Tibial artery (tissue), 4 donors: ENCODE results near the gene SLCO2A1.

Experiments
- DNase-seq, 2 donors: peaks; one replicate each; pipeline ENCODE4 v3.0.0-alpha.2; 2019
- H3K27ac ChIP-seq, 2 donors: fragments of 200-600 bp; sonication (generic) in 1 of 2; 1 replicate in 1 of 2; 2 replicates in 1 of 2; pipeline ENCODE4 v1.5.1; 2018 to 2019; ENCODE audit warnings: mild to moderate bottlenecking in 1 of 2
- H3K27me3 ChIP-seq, 2 donors: fragments of 200-600 bp; sonication (generic) in 1 of 2; one replicate each; pipeline versions ENCODE4 v1.5.1 to v1.6.0; 2016 to 2019
- H3K36me3 ChIP-seq, 3 donors: fragments of 200-600 bp; sonication (generic) in 2 of 3; one replicate each; pipeline ENCODE4 v1.5.1; 2016 to 2019; ENCODE audit warnings: mild to moderate bottlenecking in 2 of 3
- H3K4me1 ChIP-seq, 4 donors: fragments of 200-600 bp; sonication (generic) in 2 of 4; 1 replicate in 3 of 4; 2 replicates in 1 of 4; pipeline ENCODE4 v1.5.1; 2016 to 2019
- H3K4me3 ChIP-seq, 2 donors: fragments of 200-600 bp; sonication (generic) in 1 of 2; 1 replicate in 1 of 2; 2 replicates in 1 of 2; pipeline ENCODE4 v1.5.1; 2018 to 2019; ENCODE audit warnings: mild to moderate bottlenecking in 2 of 2
- H3K9me3 ChIP-seq, 3 donors: fragments of 200-600 bp; sonication (generic) in 1 of 3; one replicate each; pipeline ENCODE4 v1.5.1; 2016 to 2019
- intact Hi-C: fragments of 100-400 bp; cut with DNase I; formaldehyde crosslinking; loops from one replicate; pipeline ENCODE4 v1.15.0; 2023; ENCODE audit warnings: low total_unique reads
- TF ChIP-seq, protein P1 (sequence below), 2 experiments: fragments of 200-600 bp in 1 of 2; fragments of 450-650 bp in 1 of 2; IDR thresholded peaks; one replicate each; pipeline ENCODE4 v1.5.1; 2017 to 2019; ENCODE audit warnings: antibody characterized with exemption in 2 of 2, mild to moderate bottlenecking in 1 of 2, moderate library complexity in 1 of 2

The SLCO2A1 gene

DNA sequence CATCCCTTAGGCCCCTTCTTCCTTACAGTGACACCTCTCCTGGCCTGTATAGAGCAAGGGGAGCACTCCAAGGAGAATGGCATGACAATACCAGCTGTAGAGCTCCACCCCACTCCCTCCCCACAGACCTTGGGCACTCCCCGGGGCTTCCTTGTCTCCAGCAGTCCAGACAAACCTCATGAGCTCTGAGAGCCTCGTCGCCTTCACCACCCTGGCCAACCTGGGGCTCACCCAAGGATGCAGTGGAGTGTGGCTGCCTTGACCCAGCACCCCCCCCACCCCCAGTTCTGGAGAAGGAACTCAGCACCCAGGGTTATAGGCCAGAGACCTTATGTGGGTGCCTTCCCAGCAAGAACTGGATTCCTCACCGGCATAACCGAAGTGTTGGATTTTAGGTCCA, 7.4 kb upstream of the SLCO2A1 start:
- TF ChIP-seq, protein P1, sequence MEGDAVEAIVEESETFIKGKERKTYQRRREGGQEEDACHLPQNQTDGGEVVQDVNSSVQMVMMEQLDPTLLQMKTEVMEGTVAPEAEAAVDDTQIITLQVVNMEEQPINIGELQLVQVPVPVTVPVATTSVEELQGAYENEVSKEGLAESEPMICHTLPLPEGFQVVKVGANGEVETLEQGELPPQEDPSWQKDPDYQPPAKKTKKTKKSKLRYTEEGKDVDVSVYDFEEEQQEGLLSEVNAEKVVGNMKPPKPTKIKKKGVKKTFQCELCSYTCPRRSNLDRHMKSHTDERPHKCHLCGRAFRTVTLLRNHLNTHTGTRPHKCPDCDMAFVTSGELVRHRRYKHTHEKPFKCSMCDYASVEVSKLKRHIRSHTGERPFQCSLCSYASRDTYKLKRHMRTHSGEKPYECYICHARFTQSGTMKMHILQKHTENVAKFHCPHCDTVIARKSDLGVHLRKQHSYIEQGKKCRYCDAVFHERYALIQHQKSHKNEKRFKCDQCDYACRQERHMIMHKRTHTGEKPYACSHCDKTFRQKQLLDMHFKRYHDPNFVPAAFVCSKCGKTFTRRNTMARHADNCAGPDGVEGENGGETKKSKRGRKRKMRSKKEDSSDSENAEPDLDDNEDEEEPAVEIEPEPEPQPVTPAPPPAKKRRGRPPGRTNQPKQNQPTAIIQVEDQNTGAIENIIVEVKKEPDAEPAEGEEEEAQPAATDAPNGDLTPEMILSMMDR (IDR thresholded peaks at IDR 0.05), result no peak
- intact Hi-C loops, result no loop called here
- no peak for DNase-seq

DNA sequence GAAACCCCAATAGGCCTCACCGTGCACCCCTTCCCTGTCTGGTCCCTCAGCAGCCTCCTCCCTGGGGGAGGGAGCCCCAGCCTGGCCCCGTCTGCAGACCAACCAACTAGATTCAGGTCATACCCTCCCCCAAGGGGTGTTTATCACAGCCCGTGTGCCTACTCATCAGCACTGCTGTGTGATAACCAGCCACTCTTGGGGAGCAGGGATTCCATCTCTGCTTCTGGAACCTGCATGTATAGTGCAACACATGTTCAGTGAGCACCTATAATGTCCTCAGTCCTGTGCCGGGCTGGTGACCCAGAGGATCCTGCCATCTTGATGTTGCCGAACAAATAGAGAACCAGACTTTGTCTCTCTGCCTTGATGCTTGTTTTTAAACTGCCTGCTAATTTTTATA, 6.6 kb upstream of the SLCO2A1 start:
- Histone ChIP-seq H3K4me3 (no peak overlapping the region), H3K36me3 (no peaks in the 10 kb centered on the region), H3K4me1 (no peaks in the 10 kb centered on the region), H3K27me3 (no peaks in the 10 kb centered on the region), H3K27ac (no peak overlapping the region), H3K9me3 (no peaks in the 10 kb centered on the region)
- no peak for DNase-seq
- intact Hi-C loops, result no loop called here
- TF ChIP-seq, protein P1 (IDR thresholded peaks at IDR 0.05), result no peak

More for the DNA sequence above, 7.4 kb upstream of the SLCO2A1 start:
- no peak overlapping the region for H3K4me3 ChIP-seq
- no peaks in the 10 kb centered on the region for H3K9me3 ChIP-seq
- no peaks in the 10 kb centered on the region for H3K27me3 ChIP-seq
- no peaks in the 10 kb centered on the region for H3K4me1 ChIP-seq
- no peaks in the 10 kb centered on the region for H3K36me3 ChIP-seq
- H3K27ac ChIP-seq, result no peak overlapping the region

- TF ChIP-seq, protein P1 (IDR thresholded peaks at IDR 0.05), result no peak
- no peaks in the 10 kb centered on the region for H3K4me1 ChIP-seq
- H3K9me3 ChIP-seq, result no peaks in the 10 kb centered on the region
- H3K27ac ChIP-seq, result no peak overlapping the region
- intact Hi-C loops, result no loop called here
- no peak for DNase-seq
- no peaks in the 10 kb centered on the region for H3K36me3 ChIP-seq
- H3K27me3 ChIP-seq, result no peaks in the 10 kb centered on the region
- no peak overlapping the region for H3K4me3 ChIP-seq
Measured at GRCh38 chr3:134035836-134036235, 6.1 kb upstream of the SLCO2A1 start.

GRCh38 chr3:134034005-134034785, 4.5 kb upstream of the SLCO2A1 start:
- DNase-seq, result no peak
- TF ChIP-seq, protein P1 (IDR thresholded peaks at IDR 0.05), result no peak
- Histone ChIP-seq H3K9me3 (no peaks in the 10 kb centered on the region), H3K36me3 (no peaks in the 10 kb centered on the region), H3K4me3 (no peak overlapping the region), H3K27me3 (peaks cover 0 to 7% of the 10 kb centered on the region in 2 donors), H3K27ac (no peak overlapping the region), H3K4me1 (peaks cover 0 to 13% (median 11%) of the 10 kb centered on the region in 4 donors)
- intact Hi-C loops, result no loop called here

- peaks cover 0 to 20% (median 16%) of the 10 kb centered on the region in 4 donors for H3K4me1 ChIP-seq
- H3K4me3 ChIP-seq, result no peak overlapping the region
- peaks cover 0 to 14% of the 10 kb centered on the region in 2 donors for H3K27me3 ChIP-seq
- TF ChIP-seq, protein P1 (IDR thresholded peaks at IDR 0.05), result no peak
- intact Hi-C loops, result no loop called here
- DNase-seq, result no peak
- no peak overlapping the region for H3K27ac ChIP-seq
- H3K36me3 ChIP-seq, result no peaks in the 10 kb centered on the region
- H3K9me3 ChIP-seq, result no peaks in the 10 kb centered on the region
Measured at GRCh38 chr3:134033315-134033996, 3.7 kb upstream of the SLCO2A1 start.
